Measurements from ENCODE around the gene CHMP4B. TPM values are rescaled to one million over a fixed set of nuclear protein-coding genes. Genes with fewer than 3 reads are reported as not detected.

CHMP4B gene
- total RNA-seq, 1 donor from 2014 or later, result 59.2 TPM

DNA sequence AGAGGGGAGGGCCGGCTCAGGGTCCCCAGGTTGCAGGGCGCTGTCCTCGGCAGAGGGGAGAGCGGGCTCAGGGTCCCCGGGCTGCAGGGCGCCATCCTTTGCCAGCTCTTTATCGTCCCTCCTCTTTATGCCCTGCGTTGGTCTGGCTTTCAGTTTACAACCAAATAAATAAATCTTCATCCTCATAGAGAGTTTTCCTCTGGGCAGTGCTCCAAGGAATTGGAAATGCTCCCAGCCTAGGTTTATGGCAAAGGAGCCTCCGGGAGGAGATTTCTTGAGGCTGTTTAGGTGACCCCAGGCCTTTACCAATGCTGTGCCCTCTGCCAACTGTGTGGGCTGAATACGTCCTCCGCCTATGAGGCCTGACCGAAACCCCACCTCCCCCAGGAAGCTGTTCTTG is 60.2 kb downstream of the CHMP4B start:
- Histone ChIP-seq H3K36me3 (ENCODE audit: control insufficient read depth, insufficient read depth, low read length) (no peaks in the 10 kb centered on the region), H3K4me3 (ENCODE audit: low read depth, low read length) (no peak overlapping the region), H3K27me3 (ENCODE audit: control insufficient read depth, insufficient read depth, low read length) (peaks cover 16% of the 10 kb centered on the region)
- TF ChIP-seq, protein P1, sequence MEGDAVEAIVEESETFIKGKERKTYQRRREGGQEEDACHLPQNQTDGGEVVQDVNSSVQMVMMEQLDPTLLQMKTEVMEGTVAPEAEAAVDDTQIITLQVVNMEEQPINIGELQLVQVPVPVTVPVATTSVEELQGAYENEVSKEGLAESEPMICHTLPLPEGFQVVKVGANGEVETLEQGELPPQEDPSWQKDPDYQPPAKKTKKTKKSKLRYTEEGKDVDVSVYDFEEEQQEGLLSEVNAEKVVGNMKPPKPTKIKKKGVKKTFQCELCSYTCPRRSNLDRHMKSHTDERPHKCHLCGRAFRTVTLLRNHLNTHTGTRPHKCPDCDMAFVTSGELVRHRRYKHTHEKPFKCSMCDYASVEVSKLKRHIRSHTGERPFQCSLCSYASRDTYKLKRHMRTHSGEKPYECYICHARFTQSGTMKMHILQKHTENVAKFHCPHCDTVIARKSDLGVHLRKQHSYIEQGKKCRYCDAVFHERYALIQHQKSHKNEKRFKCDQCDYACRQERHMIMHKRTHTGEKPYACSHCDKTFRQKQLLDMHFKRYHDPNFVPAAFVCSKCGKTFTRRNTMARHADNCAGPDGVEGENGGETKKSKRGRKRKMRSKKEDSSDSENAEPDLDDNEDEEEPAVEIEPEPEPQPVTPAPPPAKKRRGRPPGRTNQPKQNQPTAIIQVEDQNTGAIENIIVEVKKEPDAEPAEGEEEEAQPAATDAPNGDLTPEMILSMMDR (IDR thresholded peaks at IDR 0.05; ENCODE audit: insufficient read depth, low read length, poor library complexity, severe bottlenecking), result no peak
- no peak for DNase-seq (ENCODE audit: low read depth)

- no peak for DNase-seq (ENCODE audit: low read depth)
Measured at GRCh38 chr20:33874129-33874528, 63.0 kb downstream of the CHMP4B start.

DNA sequence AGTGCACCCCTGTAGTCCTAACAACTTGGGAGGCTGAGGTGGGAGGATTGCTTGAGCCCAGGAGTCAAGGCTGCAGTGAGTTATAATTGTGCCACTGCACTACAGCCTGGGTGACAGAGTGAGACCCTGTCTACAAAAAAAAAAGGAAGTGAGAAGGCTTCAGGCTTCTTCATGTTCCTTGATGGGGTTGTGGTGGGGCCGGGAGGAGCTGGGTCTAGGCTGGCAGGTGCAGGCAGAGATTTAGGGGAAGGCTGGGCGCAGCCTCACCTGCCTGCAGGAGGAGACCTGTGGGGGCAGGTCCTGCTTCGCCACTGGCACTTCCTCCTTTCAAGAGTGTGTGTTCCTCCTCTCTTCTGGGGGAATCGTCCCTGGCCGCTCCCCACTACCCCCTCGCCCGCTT is 63.9 kb downstream of the CHMP4B start:
- peaks cover 2% of the 10 kb centered on the region for H3K27me3 ChIP-seq (ENCODE audit: control insufficient read depth, insufficient read depth, low read length)
- H3K4me3 ChIP-seq (ENCODE audit: low read depth, low read length), result no peak overlapping the region
- DNase-seq (ENCODE audit: low read depth), result no peak
- H3K36me3 ChIP-seq (ENCODE audit: control insufficient read depth, insufficient read depth, low read length), result no peaks in the 10 kb centered on the region
- TF ChIP-seq, protein P1 (IDR thresholded peaks at IDR 0.05; ENCODE audit: insufficient read depth, low read length, poor library complexity, severe bottlenecking), result no peak

More at GRCh38 chr20:33874129-33874528, 63.0 kb downstream of the CHMP4B start:
- Histone ChIP-seq H3K27me3 (ENCODE audit: control insufficient read depth, insufficient read depth, low read length) (peaks cover 2% of the 10 kb centered on the region), H3K36me3 (ENCODE audit: control insufficient read depth, insufficient read depth, low read length) (no peaks in the 10 kb centered on the region), H3K4me3 (ENCODE audit: low read depth, low read length) (no peak overlapping the region)
- TF ChIP-seq, protein P1 (IDR thresholded peaks at IDR 0.05; ENCODE audit: insufficient read depth, low read length, poor library complexity, severe bottlenecking), result no peak

GRCh38 chr20:33875534-33876026 is 64.4 kb downstream of the CHMP4B start:
- Histone ChIP-seq H3K4me3 (ENCODE audit: low read depth, low read length) (no peak overlapping the region), H3K36me3 (ENCODE audit: control insufficient read depth, insufficient read depth, low read length) (no peaks in the 10 kb centered on the region), H3K27me3 (ENCODE audit: control insufficient read depth, insufficient read depth, low read length) (peaks cover 2% of the 10 kb centered on the region)
- TF ChIP-seq, protein P1 (IDR thresholded peaks at IDR 0.05; ENCODE audit: insufficient read depth, low read length, poor library complexity, severe bottlenecking), result no peak
- DNase-seq (ENCODE audit: low read depth), result no peak

- peaks cover 17% of the 10 kb centered on the region for H3K27me3 ChIP-seq (ENCODE audit: control insufficient read depth, insufficient read depth, low read length)
- TF ChIP-seq, protein P1 (IDR thresholded peaks at IDR 0.05; ENCODE audit: insufficient read depth, low read length, poor library complexity, severe bottlenecking), result no peak
- no peak for DNase-seq (ENCODE audit: low read depth)
- H3K4me3 ChIP-seq (ENCODE audit: low read depth, low read length), result no peak overlapping the region
- H3K36me3 ChIP-seq (ENCODE audit: control insufficient read depth, insufficient read depth, low read length), result no peaks in the 10 kb centered on the region
Measured at GRCh38 chr20:33878583-33878982, 67.4 kb downstream of the CHMP4B start.

DNA sequence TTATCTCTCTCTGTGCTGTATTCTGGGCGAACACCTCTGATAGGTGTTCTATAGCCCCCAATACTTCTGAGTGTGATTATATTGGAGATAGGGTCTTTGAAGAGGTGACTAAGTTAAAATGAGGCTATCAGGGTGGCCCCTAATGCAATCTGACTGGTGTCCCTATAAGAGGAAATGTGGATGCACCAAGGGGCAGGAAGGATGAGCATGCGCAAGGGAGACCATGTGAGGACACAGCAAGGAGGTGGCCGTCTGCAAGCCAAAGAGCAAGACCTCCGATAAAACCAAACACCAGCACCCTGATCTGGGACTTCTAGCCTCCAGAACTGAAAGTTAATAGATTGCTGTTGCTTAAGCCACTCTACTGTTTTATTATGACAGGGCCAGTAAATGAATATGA is 69.2 kb downstream of the CHMP4B start:
- Histone ChIP-seq H3K36me3 (ENCODE audit: control insufficient read depth, insufficient read depth, low read length) (no peaks in the 10 kb centered on the region), H3K4me3 (ENCODE audit: low read depth, low read length) (no peak overlapping the region), H3K27me3 (ENCODE audit: control insufficient read depth, insufficient read depth, low read length) (peaks cover 20% of the 10 kb centered on the region)
- no peak for DNase-seq (ENCODE audit: low read depth)
- TF ChIP-seq, protein P1 (IDR thresholded peaks at IDR 0.05; ENCODE audit: insufficient read depth, low read length, poor library complexity, severe bottlenecking), result no peak

Measured in kidney epithelial cell (primary cell).